GM23248 (cell line): Measurements from ENCODE around the gene GFRA1. TPM values are rescaled to one million over a fixed set of nuclear protein-coding genes. Genes with fewer than 3 reads are reported as not detected.

Experiments
- DNase-seq: peaks from one replicate; pipeline ENCODE4 v3.0.0-alpha.2; 2015
- H2AFZ ChIP-seq: fragments of 200-600 bp; sonication (generic); 2 replicates; pipeline ENCODE4 v1.6.1; 2016; ENCODE audit warnings: antibody characterized with exemption
- H3F3A ChIP-seq: fragments of 200-600 bp; sonication (generic); 2 replicates; pipeline ENCODE4 v1.6.1; 2016; ENCODE audit warnings: mild to moderate bottlenecking, antibody characterized with exemption, mixed run types; ENCODE audit not compliant: insufficient read depth
- H3K27ac ChIP-seq: fragments of 200-600 bp; sonication (generic); 2 replicates; pipeline ENCODE4 v1.5.1; 2016; ENCODE audit warnings: mild to moderate bottlenecking
- H3K27me3 ChIP-seq: fragments of 200-600 bp; sonication (generic); replicated peaks from 2 replicates; pipeline ENCODE4 v1.6.1; 2016; ENCODE audit warnings: mild to moderate bottlenecking; ENCODE audit not compliant: insufficient read depth
- H3K36me3 ChIP-seq: fragments of 200-600 bp; sonication (generic); 2 replicates; pipeline ENCODE4 v1.6.1; 2016; ENCODE audit warnings: low read depth, mild to moderate bottlenecking
- H3K4me1 ChIP-seq: fragments of 200-600 bp; sonication (generic); 2 replicates; pipeline ENCODE4 v1.6.1; 2016; ENCODE audit warnings: mild to moderate bottlenecking; ENCODE audit not compliant: insufficient read depth
- H3K4me2 ChIP-seq: fragments of 200-600 bp; sonication (generic); one replicate; pipeline ENCODE4 v1.6.1; 2016; ENCODE audit warnings: mild to moderate bottlenecking; ENCODE audit not compliant: unreplicated experiment
- H3K4me3 ChIP-seq: fragments of 200-600 bp; sonication (generic); 2 replicates; pipeline ENCODE4 v1.5.1; 2016; ENCODE audit warnings: mild to moderate bottlenecking
- H3K79me2 ChIP-seq: fragments of 200-600 bp; sonication (generic); 2 replicates; pipeline ENCODE4 v1.6.1; 2016; ENCODE audit warnings: mild to moderate bottlenecking; ENCODE audit not compliant: insufficient read depth
- H3K9ac ChIP-seq: fragments of 200-600 bp; sonication (generic); 2 replicates; pipeline ENCODE4 v1.6.1; 2016; ENCODE audit warnings: mild to moderate bottlenecking
- H3K9me2 ChIP-seq: fragments of 200-600 bp; sonication (generic); 2 replicates; pipeline ENCODE4 v1.6.1; 2016; ENCODE audit warnings: mixed run types, mild to moderate bottlenecking, moderate library complexity; ENCODE audit not compliant: insufficient read depth
- H3K9me3 ChIP-seq: fragments of 200-600 bp; sonication (generic); one replicate; pipeline ENCODE4 v1.6.1; 2017; ENCODE audit warnings: low read depth
- H4K20me1 ChIP-seq: fragments of 200-600 bp; sonication (generic); 2 replicates; pipeline ENCODE4 v1.6.0; 2016; ENCODE audit not compliant: insufficient read depth
- EZH2 ChIP-seq: fragments of 200-600 bp; sonication (generic); IDR thresholded peaks from 2 replicates; pipeline ENCODE4 v1.6.1; 2018; ENCODE audit warnings: antibody characterized with exemption, mild to moderate bottlenecking; ENCODE audit not compliant: insufficient read depth, poor library complexity, severe bottlenecking
- EZH2phosphoT487 ChIP-seq: fragments of 200-600 bp; sonication (generic); IDR thresholded peaks from 2 replicates; pipeline ENCODE4 v1.6.1; 2018; ENCODE audit warnings: antibody characterized with exemption, moderate library complexity, mild to moderate bottlenecking, low read depth; ENCODE audit not compliant: insufficient read depth
- WGBS, 2 experiments: methylation state at CpG; one replicate each; pipeline ENCODE4 v1.1.6; 2015 to 2017; ENCODE audit warnings: low lambda C conversion rate in 2 of 2, low coverage in 1 of 2; ENCODE audit errors: missing lambda C conversion rate in 2 of 2; 5-methylcytosine and 5-hydroxymethylcytosine counted together
- in situ Hi-C: fragments of 300-500 bp; cut with MboI; formaldehyde crosslinking; loops from 2 replicates; pipeline ENCODE4 v1.15.0; 2020
- polyA plus RNA-seq: library from polyadenylated mRNA; unstranded; fragments of >200 nt; fragmentation: Nextera tagmentation; extraction: Ambion mirVana; gene quantifications from 2 replicates; pipeline ENCODE4 v1.2.1, GENCODE V29; 2016
- total RNA-seq: library from RNA; depleted of rRNA; stranded (reverse); fragments of >200 nt; shearing (Covaris generic); gene quantifications from 2 replicates; pipeline ENCODE4 v1.2.3, GENCODE V29; 2014; rRNA removed

GFRA1 gene
- total and polyA plus RNA-seq, 2 experiments from 2014 or later: 5.0 to 5.2 TPM

- Histone ChIP-seq H3K9me2 (no peaks in the 10 kb centered on the region), H3K4me3 (no peak overlapping the region), H3K4me2 (no peak overlapping the region), H3K36me3 (no peaks in the 10 kb centered on the region), H2AFZ (no peak overlapping the region), H3K9me3 (no peaks in the 10 kb centered on the region), H4K20me1 (no peaks in the 10 kb centered on the region), H3K9ac (no peak overlapping the region), H3K27ac (no peak overlapping the region), H3F3A (no peaks in the 10 kb centered on the region), H3K27me3 (no peaks in the 10 kb centered on the region), H3K4me1 (no peaks in the 10 kb centered on the region), H3K79me2 (no peaks in the 10 kb centered on the region)
- DNase-seq: no peak
- 35 to 60% methylated on average over 2 of the region's 2 CpGs for whole genome bisulfite sequencing, 2 experiments
- in situ Hi-C loops: no loop called here
- no peak for TF ChIP-seq EZH2
- no peak for TF ChIP-seq EZH2phosphoT487
Observed at GRCh38 chr10:116014326-116014725, 258.7 kb downstream of the GFRA1 start.

- in situ Hi-C loops: no loop called here
Observed at GRCh38 chr10:116011929-116012328, 261.1 kb downstream of the GFRA1 start.

GRCh38 chr10:116007256-116007891, 265.6 kb downstream of the GFRA1 start:
- no peaks in the 10 kb centered on the region for H3F3A ChIP-seq
- H3K4me2 ChIP-seq: no peak overlapping the region
- DNase-seq: no peak
- WGBS, 2 experiments: 48 to 59% methylated on average over 9 of the region's 9 CpGs
- H3K9ac ChIP-seq: no peak overlapping the region
- H4K20me1 ChIP-seq: no peaks in the 10 kb centered on the region
- no peak overlapping the region for H2AFZ ChIP-seq
- H3K27me3 ChIP-seq: peaks cover 9% of the 10 kb centered on the region; the same call in 1 of the 2 replicates
- H3K9me3 ChIP-seq: no peaks in the 10 kb centered on the region
- H3K4me1 ChIP-seq: no peaks in the 10 kb centered on the region
- no peak overlapping the region for H3K27ac ChIP-seq
- TF ChIP-seq EZH2 (no peak), EZH2phosphoT487 (no peak)
- H3K36me3 ChIP-seq: no peaks in the 10 kb centered on the region
- no peaks in the 10 kb centered on the region for H3K79me2 ChIP-seq
- in situ Hi-C loops: no loop called here
- no peak overlapping the region for H3K4me3 ChIP-seq
- no peaks in the 10 kb centered on the region for H3K9me2 ChIP-seq

More at GRCh38 chr10:116011929-116012328, 261.1 kb downstream of the GFRA1 start:
- no peaks in the 10 kb centered on the region for H3K27me3 ChIP-seq
- no peaks in the 10 kb centered on the region for H4K20me1 ChIP-seq
- no peaks in the 10 kb centered on the region for H3K9me2 ChIP-seq
- no peaks in the 10 kb centered on the region for H3K79me2 ChIP-seq
- no peak overlapping the region for H3K4me3 ChIP-seq
- no peaks in the 10 kb centered on the region for H3F3A ChIP-seq
- no peak overlapping the region for H3K27ac ChIP-seq
- no peak overlapping the region for H3K4me2 ChIP-seq
- no peak overlapping the region for H3K9ac ChIP-seq
- H3K36me3 ChIP-seq: no peaks in the 10 kb centered on the region
- no peaks in the 10 kb centered on the region for H3K9me3 ChIP-seq
- H3K4me1 ChIP-seq: no peaks in the 10 kb centered on the region
- no peak overlapping the region for H2AFZ ChIP-seq
- DNase-seq: no peak
- no peak for TF ChIP-seq EZH2
- no peak for TF ChIP-seq EZH2phosphoT487

Other genes with a start within 250 kb of the GFRA1 start
- not detected in 2 replicates for gene CCDC172, start 51.2 kb upstream of the GFRA1 start, total RNA-seq
- gene CCDC172, start 51.2 kb upstream of the GFRA1 start, polyA plus RNA-seq: not detected in 2 replicates
- not detected in 2 replicates for gene PNLIPRP3, start 154.6 kb upstream of the GFRA1 start, total RNA-seq
- gene PNLIPRP3, start 154.6 kb upstream of the GFRA1 start, polyA plus RNA-seq: not detected in 2 replicates